HEK293 (cell line): ENCODE data around the gene C3.
"Not testable (repeated sequence)": the region's sequence is repeated elsewhere in the genome, so short reads cannot be mapped to it uniquely, and the experiment has no call there.

Experiments used
- CTCF ChIA-PET: fragments of 350-600 bp; formaldehyde crosslinking; extraction: SDS; loops from one replicate; lab custom pipeline; 2021; ENCODE audit warnings: antibody characterized with exemption; lab: Yijun Ruan, JAX
- POLR2A ChIA-PET: fragments of 300-600 bp; formaldehyde crosslinking; extraction: SDS; loops from one replicate; lab custom pipeline; 2020; ENCODE audit warnings: antibody characterized with exemption, inconsistent platforms; lab: Yijun Ruan, JAX
- H3K27ac ChIP-seq: fragments of 200-500 bp; sonication (Bioruptor generic); 2 replicates; pipeline ENCODE4 v1.5.1; 2014; ENCODE audit warnings: low read depth, low read length, control low read depth, inconsistent platforms; ENCODE audit errors: extremely low read depth
- H3K36me3 ChIP-seq, 2 experiments: fragments of 200-500 bp in 1 of 2; sonication (Bioruptor generic) in 1 of 2; 1 replicate in 1 of 2; 2 replicates in 1 of 2; pipeline ENCODE4 v1.5.1; 2014 to 2017; ENCODE audit warnings: inconsistent platforms in 2 of 2, low read length in 2 of 2; ENCODE audit not compliant: control insufficient read depth in 2 of 2, insufficient read depth in 1 of 2
- H3K4me1 ChIP-seq: fragments of 200-500 bp; sonication (Bioruptor generic); 2 replicates; pipeline ENCODE4 v1.5.1; 2014; ENCODE audit warnings: mild to moderate bottlenecking, low read length, inconsistent platforms; ENCODE audit not compliant: control insufficient read depth, insufficient read depth
- H3K4me3 ChIP-seq: 2 replicates; pipeline ENCODE4 v1.5.1; 2011; ENCODE audit warnings: low read depth, mild to moderate bottlenecking, control low read depth, low read length, moderate library complexity
- H3K9me3 ChIP-seq: fragments of 200-500 bp; sonication (Bioruptor generic); 2 replicates; pipeline ENCODE4 v1.5.1; 2014; ENCODE audit warnings: low read depth, low read length, inconsistent platforms; ENCODE audit not compliant: control insufficient read depth, insufficient read depth
- CTCF ChIP-seq: fragments of 450-650 bp; formaldehyde crosslinking; IDR thresholded peaks from 2 replicates; pipeline ENCODE4 v1.5.1; 2016; ENCODE audit warnings: missing biosample characterization, missing genetic modification characterization
- INSM2 ChIP-seq: fragments of 450-650 bp; formaldehyde crosslinking; IDR thresholded peaks from 2 replicates; pipeline ENCODE4 v1.5.1; 2016; ENCODE audit warnings: missing biosample characterization, missing genetic modification characterization
- PRDM1 ChIP-seq: fragments of 450-650 bp; formaldehyde crosslinking; IDR thresholded peaks from 2 replicates; pipeline ENCODE4; 2016; ENCODE audit warnings: missing biosample characterization, missing genetic modification characterization
- SP7 ChIP-seq: fragments of 450-650 bp; formaldehyde crosslinking; IDR thresholded peaks from 2 replicates; pipeline ENCODE4 v1.5.1; 2016; ENCODE audit warnings: missing biosample characterization, missing genetic modification characterization
- TSHZ1 ChIP-seq: fragments of 450-650 bp; formaldehyde crosslinking; IDR thresholded peaks from 2 replicates; pipeline ENCODE4 v1.5.1; 2016; ENCODE audit warnings: missing biosample characterization, missing genetic modification characterization, borderline replicate concordance
- ZBTB20 ChIP-seq: fragments of 450-650 bp; formaldehyde crosslinking; IDR thresholded peaks from 2 replicates; pipeline ENCODE4 v1.5.1; 2016; ENCODE audit warnings: missing biosample characterization, missing genetic modification characterization
- ZBTB8A ChIP-seq: fragments of 450-650 bp; formaldehyde crosslinking; IDR thresholded peaks from 2 replicates; pipeline ENCODE4 v1.5.1; 2016; ENCODE audit warnings: missing biosample characterization, missing genetic modification characterization
- ZFP41 ChIP-seq: fragments of 450-650 bp; formaldehyde crosslinking; IDR thresholded peaks from 2 replicates; pipeline ENCODE4 v1.5.1; 2016; ENCODE audit warnings: missing biosample characterization, missing genetic modification characterization, borderline replicate concordance
- ZNF138 ChIP-seq: fragments of 450-650 bp; formaldehyde crosslinking; IDR thresholded peaks from 2 replicates; pipeline ENCODE4 v1.5.1; 2016; ENCODE audit warnings: missing biosample characterization, missing genetic modification characterization, borderline replicate concordance
- ZNF2 ChIP-seq: fragments of 450-650 bp; formaldehyde crosslinking; IDR thresholded peaks from 2 replicates; pipeline ENCODE4 v1.5.1; 2016; ENCODE audit warnings: missing biosample characterization, missing genetic modification characterization
- ZNF24 ChIP-seq: fragments of 450-650 bp; formaldehyde crosslinking; IDR thresholded peaks from 2 replicates; pipeline ENCODE4 v1.5.1; 2016; ENCODE audit warnings: missing biosample characterization, missing genetic modification characterization
- ZNF600 ChIP-seq: fragments of 450-650 bp; formaldehyde crosslinking; IDR thresholded peaks from 2 replicates; pipeline ENCODE4 v1.5.1; 2016; ENCODE audit warnings: missing biosample characterization, missing genetic modification characterization
- ZNF610 ChIP-seq: fragments of 450-650 bp; formaldehyde crosslinking; IDR thresholded peaks from 2 replicates; pipeline ENCODE4 v1.5.1; 2016; ENCODE audit warnings: missing biosample characterization, missing genetic modification characterization, borderline replicate concordance
- ZNF654 ChIP-seq: fragments of 450-650 bp; formaldehyde crosslinking; IDR thresholded peaks from 2 replicates; pipeline ENCODE4 v1.5.1; 2016; ENCODE audit warnings: low read depth, missing biosample characterization, missing genetic modification characterization
- ZNF660 ChIP-seq: fragments of 450-650 bp; IDR thresholded peaks from 2 replicates; pipeline ENCODE4 v1.5.1; 2018; ENCODE audit warnings: missing biosample characterization, mild to moderate bottlenecking, missing genetic modification characterization
- ZNF777 ChIP-seq: fragments of 450-650 bp; formaldehyde crosslinking; IDR thresholded peaks from 2 replicates; pipeline ENCODE4 v1.5.1; 2017; ENCODE audit warnings: missing biosample characterization, missing genetic modification characterization, borderline replicate concordance
- ZSCAN18 ChIP-seq: fragments of 450-650 bp; formaldehyde crosslinking; IDR thresholded peaks from 2 replicates; pipeline ENCODE4 v1.5.1; 2016; ENCODE audit warnings: missing biosample characterization, missing genetic modification characterization
- ZSCAN5A ChIP-seq: fragments of 450-650 bp; formaldehyde crosslinking; IDR thresholded peaks from 2 replicates; pipeline ENCODE4 v1.5.1; 2016; ENCODE audit warnings: missing biosample characterization, missing genetic modification characterization

C3 gene

GRCh38 chr19:6632747-6633455 is 87.5 kb downstream of the C3 start:
- CTCF ChIA-PET: interaction anchor here (0.5 to 3.2 kb wide), 18 partner anchors 10 to 1890 kb away, joined by 3 to 10 read pairs (median 4); no protein-coding TSS in a partner anchor
- H3K9me3 ChIP-seq, POLR2A ChIA-PET, H3K4me3 ChIP-seq, H3K36me3 ChIP-seq, H3K4me1 ChIP-seq, H3K27ac ChIP-seq: not testable (repeated sequence)
- peak; percentile 60; the same call in 1 of the 2 replicates for TF ChIP-seq CTCF
- TF ChIP-seq SP7 (tag by site-specific recombination): 0 out of 2 replicates have a peak, but pooled peaks have one; percentile 20
- peak; percentile 59 for TF ChIP-seq ZBTB8A (tag by site-specific recombination)
- 0 out of 2 replicates have a peak, but pooled peaks have one; percentile 22 for TF ChIP-seq ZNF600 (tag by site-specific recombination)
- 0 out of 2 replicates have a peak, but pooled peaks have one; percentile 67 for TF ChIP-seq ZNF2 (tag by site-specific recombination)
- TF ChIP-seq ZNF654 (tag by site-specific recombination): peak; percentile 78

GRCh38 chr19:6632002-6632621 is 88.3 kb downstream of the C3 start:
- no peak overlapping the region for H3K27ac ChIP-seq
- no peaks in the 10 kb centered on the region for H3K4me1 ChIP-seq
- CTCF ChIA-PET: interaction anchor here (0.5 to 3.2 kb wide), 30 partner anchors 9 to 584 kb away, joined by 3 to 16 read pairs (median 3); partner anchors contain the start of genes TNFSF9 and VAV1
- no peaks in the 10 kb centered on the region for H3K36me3 ChIP-seq
- no peaks in the 10 kb centered on the region for H3K9me3 ChIP-seq
- H3K4me3 ChIP-seq: no peak overlapping the region
- POLR2A ChIA-PET: no interaction called here
- TF ChIP-seq TSHZ1 (tag by site-specific recombination) (no peak), ZBTB20 (tag by site-specific recombination) (no peak), ZNF777 (tag by site-specific recombination) (no peak), ZNF24 (tag by site-specific recombination) (no peak), ZSCAN18 (tag by site-specific recombination) (no peak), ZNF660 (tag by site-specific recombination) (0 out of 2 replicates have a peak, but pooled peaks have one; percentile 32), PRDM1 (no peak), ZFP41 (tag by site-specific recombination) (no peak), ZSCAN5A (no peak), INSM2 (no peak), CTCF (peak; percentile 27; the same call in 1 of the 2 replicates), ZNF138 (tag by site-specific recombination) (no peak), ZNF610 (tag by site-specific recombination) (no peak)
